Neural progenitor cell (in vitro differentiated cells): ENCODE data around the gene OCEL1. TPM values are rescaled to one million over a fixed set of nuclear protein-coding genes. Genes with fewer than 3 reads are reported as not detected.

Source experiments
- DNase-seq: peaks from one replicate; pipeline ENCODE4 v3.0.0-alpha.2; 2016; ENCODE audit warnings: low spot score
- H2AFZ ChIP-seq: fragments of 200-600 bp; sonication (generic); replicated peaks from 2 replicates; pipeline ENCODE4 v1.6.1; 2016; ENCODE audit warnings: antibody characterized with exemption
- H3F3A ChIP-seq: fragments of 200-600 bp; sonication (generic); 2 replicates; pipeline ENCODE4 v1.6.1; 2016; ENCODE audit warnings: antibody characterized with exemption, low read depth
- H3K27ac ChIP-seq: fragments of 200-600 bp; sonication (generic); 2 replicates; pipeline ENCODE4 v1.5.1; 2016; ENCODE audit warnings: mild to moderate bottlenecking
- H3K27me3 ChIP-seq: fragments of 200-600 bp; sonication (generic); 2 replicates; pipeline ENCODE4 v1.6.1; 2016; ENCODE audit warnings: mild to moderate bottlenecking, moderate library complexity
- H3K36me3 ChIP-seq: fragments of 200-600 bp; sonication (generic); 2 replicates; pipeline ENCODE4 v1.5.1; 2016
- H3K4me1 ChIP-seq: fragments of 200-600 bp; sonication (generic); 2 replicates; pipeline ENCODE4 v1.6.1; 2016; ENCODE audit warnings: mixed run types
- H3K4me2 ChIP-seq: fragments of 200-600 bp; sonication (generic); 2 replicates; pipeline ENCODE4 v1.6.1; 2016
- H3K4me3 ChIP-seq: fragments of 200-600 bp; sonication (generic); 2 replicates; pipeline ENCODE4 v1.5.1; 2016
- H3K79me2 ChIP-seq: fragments of 200-600 bp; sonication (generic); 2 replicates; pipeline ENCODE4 v1.6.1; 2016; ENCODE audit warnings: low read depth
- H3K9ac ChIP-seq: fragments of 200-600 bp; sonication (generic); 2 replicates; pipeline ENCODE4 v1.6.1; 2016
- H3K9me3 ChIP-seq: fragments of 200-600 bp; sonication (generic); 2 replicates; pipeline ENCODE4 v1.5.1; 2016; ENCODE audit warnings: low read depth
- H4K20me1 ChIP-seq: fragments of 200-600 bp; sonication (generic); 2 replicates; pipeline ENCODE4 v1.6.1; 2016; ENCODE audit warnings: low read depth
- H3K27ac Mint-ChIP-seq: 3 replicates; pipeline ENCODE4 v1.8.0; 2021; ENCODE audit warnings: mixed read lengths
- H3K27me3 Mint-ChIP-seq: 2 replicates; pipeline ENCODE4 v1.8.0; 2022; ENCODE audit warnings: low read depth, mild to moderate bottlenecking, inconsistent platforms, moderate library complexity, mixed read lengths; ENCODE audit not compliant: insufficient read depth
- H3K36me3 Mint-ChIP-seq: 3 replicates; pipeline ENCODE4 v1.8.0; 2021; ENCODE audit warnings: mixed read lengths
- H3K4me1 Mint-ChIP-seq: 3 replicates; pipeline ENCODE4 v1.8.0; 2021; ENCODE audit warnings: mixed read lengths
- H3K4me3 Mint-ChIP-seq: 3 replicates; pipeline ENCODE4 v1.8.0; 2021; ENCODE audit warnings: mild to moderate bottlenecking, moderate library complexity, mixed read lengths
- H3K9me3 Mint-ChIP-seq: 3 replicates; pipeline ENCODE4 v1.8.0; 2020; ENCODE audit warnings: mixed read lengths
- CTCF ChIP-seq: fragments of 200-600 bp; sonication (generic); IDR thresholded peaks from 2 replicates; pipeline ENCODE4 v1.5.1; 2017; ENCODE audit warnings: antibody characterized with exemption, mild to moderate bottlenecking
- EZH2 ChIP-seq: fragments of 200-600 bp; sonication (generic); IDR thresholded peaks from 2 replicates; pipeline ENCODE4 v1.6.1; 2017; ENCODE audit warnings: antibody characterized with exemption, mild to moderate bottlenecking, moderate library complexity
- EZH2phosphoT487 ChIP-seq: fragments of 200-600 bp; sonication (generic); IDR thresholded peaks from 2 replicates; pipeline ENCODE4 v1.6.1; 2017; ENCODE audit warnings: antibody characterized with exemption
- total RNA-seq: library from RNA; depleted of rRNA; stranded (reverse); fragments of >200 nt; gene quantifications from 2 replicates; pipeline ENCODE4 v1.2.3, GENCODE V29; 2015; ENCODE audit warnings: low replicate concordance

Gene OCEL1
- total RNA-seq, 1 donor from 2014 or later, result 4.6 TPM

GRCh38 chr19:17183271-17183761 lies 42.7 kb upstream of the OCEL1 start:
- H3K27me3 ChIP-seq, result no peaks in the 10 kb centered on the region
- no peaks in the 10 kb centered on the region for H3K79me2 ChIP-seq
- H3K27me3 Mint-ChIP-seq, result peaks cover 6% of the 10 kb centered on the region
- H3K4me3 ChIP-seq, result no peak overlapping the region
- H3K27ac ChIP-seq, result no peak overlapping the region
- TF ChIP-seq EZH2 (no peak), EZH2phosphoT487 (no peak), CTCF (no peak)
- no peaks in the 10 kb centered on the region for H3K9me3 Mint-ChIP-seq
- no peak overlapping the region for H3K4me3 Mint-ChIP-seq
- H3K4me2 ChIP-seq, result no peak overlapping the region
- DNase-seq, result no peak
- no peaks in the 10 kb centered on the region for H3K36me3 ChIP-seq
- peaks cover 7% of the 10 kb centered on the region for H3K4me1 Mint-ChIP-seq
- peaks cover 16% of the 10 kb centered on the region for H3F3A ChIP-seq
- H3K4me1 ChIP-seq, result peaks cover 8% of the 10 kb centered on the region
- H3K27ac Mint-ChIP-seq, result no peak overlapping the region
- H4K20me1 ChIP-seq, result no peaks in the 10 kb centered on the region
- no peak overlapping the region for H2AFZ ChIP-seq
- no peaks in the 10 kb centered on the region for H3K9me3 ChIP-seq
- no peak overlapping the region for H3K9ac ChIP-seq
- H3K36me3 Mint-ChIP-seq, result peaks cover 24% of the 10 kb centered on the region

GRCh38 chr19:17183858-17184321 lies 42.1 kb upstream of the OCEL1 start:
- Histone ChIP-seq H3K36me3 (no peaks in the 10 kb centered on the region), H3K9me3 (no peaks in the 10 kb centered on the region), H3K4me1 (peaks cover 8% of the 10 kb centered on the region), H3K27ac (no peak overlapping the region), H3K4me3 (no peak overlapping the region), H3K27me3 (no peaks in the 10 kb centered on the region), H3F3A (peaks cover 16% of the 10 kb centered on the region), H4K20me1 (no peaks in the 10 kb centered on the region), H3K9ac (no peak overlapping the region), H3K4me2 (no peak overlapping the region), H3K79me2 (no peaks in the 10 kb centered on the region), H2AFZ (no peak overlapping the region)
- Mint-ChIP-seq H3K36me3 (peaks cover 20% of the 10 kb centered on the region), H3K27me3 (peaks cover 6% of the 10 kb centered on the region), H3K4me1 (peaks cover 7% of the 10 kb centered on the region), H3K27ac (no peak overlapping the region), H3K9me3 (no peaks in the 10 kb centered on the region), H3K4me3 (no peak overlapping the region)
- no peak for DNase-seq
- TF ChIP-seq EZH2 (no peak), CTCF (no peak), EZH2phosphoT487 (no peak)

GRCh38 chr19:17184371-17184841 lies 41.6 kb upstream of the OCEL1 start:
- Histone ChIP-seq H3K27ac (no peak overlapping the region), H3K9ac (no peak overlapping the region), H3K4me3 (no peak overlapping the region), H3K4me2 (no peak overlapping the region), H3K36me3 (no peaks in the 10 kb centered on the region), H4K20me1 (no peaks in the 10 kb centered on the region), H3K79me2 (no peaks in the 10 kb centered on the region), H3F3A (peaks cover 16% of the 10 kb centered on the region), H3K9me3 (no peaks in the 10 kb centered on the region), H3K27me3 (no peaks in the 10 kb centered on the region), H2AFZ (no peak overlapping the region), H3K4me1 (peaks cover 8% of the 10 kb centered on the region)
- no peak overlapping the region for H3K27ac Mint-ChIP-seq
- no peak for TF ChIP-seq EZH2phosphoT487
- TF ChIP-seq EZH2, result no peak
- no peak for TF ChIP-seq CTCF
- no peak for DNase-seq
- no peak overlapping the region for H3K4me3 Mint-ChIP-seq
- peaks cover 7% of the 10 kb centered on the region for H3K4me1 Mint-ChIP-seq
- H3K36me3 Mint-ChIP-seq, result peaks cover 20% of the 10 kb centered on the region
- H3K27me3 Mint-ChIP-seq, result peaks cover 6% of the 10 kb centered on the region
- H3K9me3 Mint-ChIP-seq, result no peaks in the 10 kb centered on the region
